ENCODE measurements around the gene CDC42EP3.

- TF ChIP-seq CTCF (IDR thresholded peaks at IDR 0.05; ENCODE audit: poor library complexity) (no peak), EZH2 (IDR thresholded peaks at IDR 0.05; ENCODE audit: borderline replicate concordance) (no peak)
Measured at GRCh38 chr2:37721201-37721560, 49.7 kb upstream of the CDC42EP3 start.

Data from hepatocyte (in vitro differentiated cells).